Measurements from ENCODE around the gene L1CAM.

The L1CAM gene

GRCh38 chrX:153908219-153908860 lies 22.4 kb upstream of the L1CAM start:
- DNase-seq (ENCODE audit: low spot score): no peak
- no peak for TF ChIP-seq CTCF (IDR thresholded peaks at IDR 0.05; ENCODE audit: extremely low read depth, missing control alignments)

- no peak for DNase-seq (ENCODE audit: low spot score)
- TF ChIP-seq CTCF (IDR thresholded peaks at IDR 0.05; ENCODE audit: extremely low read depth, missing control alignments): no peak
Observed at GRCh38 chrX:153907456-153907855, 21.5 kb upstream of the L1CAM start.

GRCh38 chrX:153906126-153906917 lies 20.3 kb upstream of the L1CAM start:
- DNase-seq (ENCODE audit: low spot score): no peak
- no peak for TF ChIP-seq CTCF (IDR thresholded peaks at IDR 0.05; ENCODE audit: extremely low read depth, missing control alignments)

GRCh38 chrX:153905481-153906095 lies 19.6 kb upstream of the L1CAM start:
- no peak for TF ChIP-seq CTCF (IDR thresholded peaks at IDR 0.05; ENCODE audit: extremely low read depth, missing control alignments)
- no peak for DNase-seq (ENCODE audit: low spot score)

GRCh38 chrX:153903991-153904957 lies 18.3 kb upstream of the L1CAM start, which contains the start of gene AVPR2:
Gene AVPR2, plus strand, starts transcription at chrX:153904673. Its CDS starts 473 bp downstream, at chrX:153905146.
- no peak for DNase-seq (ENCODE audit: low spot score)
- TF ChIP-seq CTCF (IDR thresholded peaks at IDR 0.05; ENCODE audit: extremely low read depth, missing control alignments): no peak

GRCh38 chrX:153903238-153903980 lies 17.4 kb upstream of the L1CAM start:
- DNase-seq (ENCODE audit: low spot score): no peak
- TF ChIP-seq CTCF (IDR thresholded peaks at IDR 0.05; ENCODE audit: extremely low read depth, missing control alignments): no peak

All from GM20000 (cell line).